ENCODE measurements around the gene PDSS2.

GRCh38 chr6:107140581-107140980 lies 318.8 kb downstream of the PDSS2 start:
- TF ChIP-seq CTCF (IDR thresholded peaks at IDR 0.05; ENCODE audit: low read depth, low read length, poor library complexity, severe bottlenecking) (no peak), EZH2phosphoT487 (IDR thresholded peaks at IDR 0.05; ENCODE audit: borderline replicate concordance, low read length) (no peak)

Measured in DOHH2 (cell line).